RPMI7951 (cell line): ENCODE results near the gene CLMN. TPM values are rescaled to one million over a fixed set of nuclear protein-coding genes. Genes with fewer than 3 reads are reported as not detected.
"Not testable (repeated sequence)": the region's sequence is repeated elsewhere in the genome, so short reads cannot be mapped to it uniquely, and the experiment has no call there.

Experiments used
- DNase-seq: peaks from one replicate; pipeline ENCODE4 v3.0.0-alpha.2; 2012; ENCODE audit warnings: low read depth
- total RNA-seq: library from RNA; depleted of rRNA; stranded (reverse); fragments of >200 nt; shearing (Covaris generic); gene quantifications from 2 replicates; pipeline ENCODE4 v1.2.3, GENCODE V29; 2014

CLMN gene
- total RNA-seq, 1 experiment from 2014 or later, result 0.72 TPM

- no peak for DNase-seq
Measured at GRCh38 chr14:95221531-95221930, 98.2 kb downstream of the CLMN start.

- DNase-seq, result no peak
Measured at GRCh38 chr14:95220663-95221231, 99.0 kb downstream of the CLMN start.

GRCh38 chr14:95218472-95219193 is 101.1 kb downstream of the CLMN start:
- no peak for DNase-seq

- no peak for DNase-seq
Measured at GRCh38 chr14:95218006-95218405, 101.7 kb downstream of the CLMN start.

GRCh38 chr14:95217391-95217900 is 102.3 kb downstream of the CLMN start:
- DNase-seq, result no peak

GRCh38 chr14:95216008-95216407 is 103.7 kb downstream of the CLMN start:
- no peak for DNase-seq

- DNase-seq, result no peak
Measured at GRCh38 chr14:95215094-95215725, 104.5 kb downstream of the CLMN start.

GRCh38 chr14:95213774-95214173 is 105.9 kb downstream of the CLMN start:
- DNase-seq, result no peak

GRCh38 chr14:95211721-95212504 is 107.8 kb downstream of the CLMN start:
- no peak for DNase-seq

GRCh38 chr14:95210699-95211098 is 109.0 kb downstream of the CLMN start:
- no peak for DNase-seq

GRCh38 chr14:95208598-95208997 is 111.1 kb downstream of the CLMN start:
- DNase-seq, result no peak

GRCh38 chr14:95207475-95208233 is 112.1 kb downstream of the CLMN start:
- no peak for DNase-seq

GRCh38 chr14:95206534-95206933 is 113.2 kb downstream of the CLMN start:
- DNase-seq, result no peak

GRCh38 chr14:95204705-95205104 is 115.0 kb downstream of the CLMN start:
- no peak for DNase-seq

GRCh38 chr14:95201745-95202144 is 118.0 kb downstream of the CLMN start:
- DNase-seq, result not testable (repeated sequence)

GRCh38 chr14:95200404-95200803 is 119.3 kb downstream of the CLMN start:
- DNase-seq, result no peak

- DNase-seq, result no peak
Measured at GRCh38 chr14:95199298-95199983, 120.3 kb downstream of the CLMN start.

- no peak for DNase-seq
Measured at GRCh38 chr14:95198320-95198719, 121.4 kb downstream of the CLMN start.

- DNase-seq, result no peak
Measured at GRCh38 chr14:95197551-95197950, 122.2 kb downstream of the CLMN start.

GRCh38 chr14:95196826-95197545 is 122.7 kb downstream of the CLMN start:
- no peak for DNase-seq
